Measurements from ENCODE around the gene RRP15.

The RRP15 gene

GRCh38 chr1:218344814-218345672 is 60.0 kb downstream of the RRP15 start, which contains the start of gene TGFB2:
TGFB2 (plus strand) TSS chr1:218345336; CDS start chr1:218346702, 1,366 bp downstream.
- DNase-seq = no peak

GRCh38 chr1:218345673-218346390 is 60.7 kb downstream of the RRP15 start:
- DNase-seq = no peak

GRCh38 chr1:218346391-218347204 is 61.5 kb downstream of the RRP15 start:
- DNase-seq = no peak

GRCh38 chr1:218347336-218347722 is 62.2 kb downstream of the RRP15 start:
- DNase-seq = no peak

GRCh38 chr1:218347723-218348627 is 62.9 kb downstream of the RRP15 start:
- DNase-seq = no peak

GRCh38 chr1:218348628-218349071 is 63.6 kb downstream of the RRP15 start:
- no peak for DNase-seq

- no peak for DNase-seq
Observed at GRCh38 chr1:218349348-218350034, 64.4 kb downstream of the RRP15 start.

- no peak for DNase-seq
Observed at GRCh38 chr1:218350035-218350525, 65.0 kb downstream of the RRP15 start.

- no peak for DNase-seq
Observed at GRCh38 chr1:218350801-218351266, 65.7 kb downstream of the RRP15 start.

- no peak for DNase-seq
Observed at GRCh38 chr1:218351391-218352074, 66.4 kb downstream of the RRP15 start.

GRCh38 chr1:218352075-218352438 is 67.0 kb downstream of the RRP15 start:
- DNase-seq = no peak

- no peak for DNase-seq
Observed at GRCh38 chr1:218353656-218354055, 68.6 kb downstream of the RRP15 start.

- no peak for DNase-seq
Observed at GRCh38 chr1:218355278-218355677, 70.2 kb downstream of the RRP15 start.

- DNase-seq = no peak
Observed at GRCh38 chr1:218357211-218357892, 72.3 kb downstream of the RRP15 start.

- DNase-seq = no peak
Observed at GRCh38 chr1:218357893-218358232, 72.8 kb downstream of the RRP15 start.

GRCh38 chr1:218361298-218362065 is 76.4 kb downstream of the RRP15 start:
- DNase-seq = no peak

GRCh38 chr1:218362418-218363076 is 77.5 kb downstream of the RRP15 start:
- no peak for DNase-seq

- no peak for DNase-seq
Observed at GRCh38 chr1:218363141-218363540, 78.0 kb downstream of the RRP15 start.
